SK-N-SH (cell line): ENCODE measurements around the gene DDT.
"Not testable (repeated sequence)": the region's sequence is repeated elsewhere in the genome, so short reads cannot be mapped to it uniquely, and the experiment has no call there.

Experiments used
- EP300 ChIP-seq, 2 experiments: IDR thresholded peaks; 2 replicates each; pipeline versions ENCODE4 v1.4.0 to v1.6.1; 2012; ENCODE audit warnings: borderline replicate concordance in 1 of 2, low read depth in 1 of 2, low read length in 1 of 2
- GABPA ChIP-seq: IDR thresholded peaks from 2 replicates; pipeline ENCODE4 v1.4.0; 2012; ENCODE audit warnings: low read depth, mild to moderate bottlenecking
- POLR2AphosphoS5 ChIP-seq: IDR thresholded peaks from 2 replicates; pipeline ENCODE4 v1.6.1; 2012; ENCODE audit warnings: low read depth, low read length
- RCOR1 ChIP-seq: fragments of 150-350 bp; IDR thresholded peaks from 2 replicates; pipeline ENCODE4 v1.6.1; 2017; ENCODE audit warnings: antibody characterized with exemption, low read length
- RFX5 ChIP-seq: IDR thresholded peaks from 2 replicates; pipeline ENCODE4 v1.6.1; 2012; ENCODE audit warnings: mild to moderate bottlenecking, improper control_type of control experiment, low read length
- TAF1 ChIP-seq: IDR thresholded peaks from 2 replicates; pipeline ENCODE4 v1.6.1; 2012; ENCODE audit warnings: low read depth, mild to moderate bottlenecking, low read length, moderate library complexity, borderline replicate concordance
- ZBTB33 ChIP-seq: IDR thresholded peaks from 2 replicates; pipeline ENCODE4 v1.4.0; 2012; ENCODE audit warnings: low read depth, borderline replicate concordance
- TF ChIP-seq, protein P1 (sequence below): fragments of 200-600 bp; sonication (generic); IDR thresholded peaks from 2 replicates; pipeline ENCODE4 v1.6.1; 2017; ENCODE audit warnings: antibody characterized with exemption, mild to moderate bottlenecking, moderate library complexity
- TF ChIP-seq, protein P2 (sequence below): IDR thresholded peaks from 2 replicates; pipeline ENCODE4; 2012

GRCh38 chr22:23947391-23947790 lies 26.9 kb downstream of the DDT start:
- TF ChIP-seq, protein P1, sequence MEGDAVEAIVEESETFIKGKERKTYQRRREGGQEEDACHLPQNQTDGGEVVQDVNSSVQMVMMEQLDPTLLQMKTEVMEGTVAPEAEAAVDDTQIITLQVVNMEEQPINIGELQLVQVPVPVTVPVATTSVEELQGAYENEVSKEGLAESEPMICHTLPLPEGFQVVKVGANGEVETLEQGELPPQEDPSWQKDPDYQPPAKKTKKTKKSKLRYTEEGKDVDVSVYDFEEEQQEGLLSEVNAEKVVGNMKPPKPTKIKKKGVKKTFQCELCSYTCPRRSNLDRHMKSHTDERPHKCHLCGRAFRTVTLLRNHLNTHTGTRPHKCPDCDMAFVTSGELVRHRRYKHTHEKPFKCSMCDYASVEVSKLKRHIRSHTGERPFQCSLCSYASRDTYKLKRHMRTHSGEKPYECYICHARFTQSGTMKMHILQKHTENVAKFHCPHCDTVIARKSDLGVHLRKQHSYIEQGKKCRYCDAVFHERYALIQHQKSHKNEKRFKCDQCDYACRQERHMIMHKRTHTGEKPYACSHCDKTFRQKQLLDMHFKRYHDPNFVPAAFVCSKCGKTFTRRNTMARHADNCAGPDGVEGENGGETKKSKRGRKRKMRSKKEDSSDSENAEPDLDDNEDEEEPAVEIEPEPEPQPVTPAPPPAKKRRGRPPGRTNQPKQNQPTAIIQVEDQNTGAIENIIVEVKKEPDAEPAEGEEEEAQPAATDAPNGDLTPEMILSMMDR: not testable (repeated sequence)
- TF ChIP-seq RFX5; RCOR1; ZBTB33; POLR2AphosphoS5; EP300 (IDR thresholded peaks at IDR 0.05; ENCODE audit: borderline replicate concordance in 1 of 2, low read depth in 1 of 2, low read length in 1 of 2); TAF1; GABPA: not testable (repeated sequence)
- TF ChIP-seq, protein P2, sequence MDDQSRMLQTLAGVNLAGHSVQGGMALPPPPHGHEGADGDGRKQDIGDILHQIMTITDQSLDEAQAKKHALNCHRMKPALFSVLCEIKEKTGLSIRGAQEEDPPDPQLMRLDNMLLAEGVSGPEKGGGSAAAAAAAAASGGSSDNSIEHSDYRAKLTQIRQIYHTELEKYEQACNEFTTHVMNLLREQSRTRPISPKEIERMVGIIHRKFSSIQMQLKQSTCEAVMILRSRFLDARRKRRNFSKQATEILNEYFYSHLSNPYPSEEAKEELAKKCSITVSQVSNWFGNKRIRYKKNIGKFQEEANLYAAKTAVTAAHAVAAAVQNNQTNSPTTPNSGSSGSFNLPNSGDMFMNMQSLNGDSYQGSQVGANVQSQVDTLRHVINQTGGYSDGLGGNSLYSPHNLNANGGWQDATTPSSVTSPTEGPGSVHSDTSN: not testable (repeated sequence)
